ENCODE results near the gene EPHB2. TPM values are rescaled to one million over a fixed set of nuclear protein-coding genes. Genes with fewer than 3 reads are reported as not detected.

EPHB2 gene
- polyA plus RNA-seq, 3 donors: 11.4 to 16.6 (median 14.4) TPM

GRCh38 chr1:22717037-22717760, 6.6 kb downstream of the EPHB2 start:
- no peak for DNase-seq

GRCh38 chr1:22721122-22721873, 10.7 kb downstream of the EPHB2 start:
- DNase-seq: no peak

GRCh38 chr1:22722901-22723550, 12.4 kb downstream of the EPHB2 start:
- no peak for DNase-seq

- no peak for DNase-seq
Observed at GRCh38 chr1:22727873-22728272, 17.2 kb downstream of the EPHB2 start.

GRCh38 chr1:22728751-22729399, 18.2 kb downstream of the EPHB2 start:
- no peak for DNase-seq

- no peak for DNase-seq
Observed at GRCh38 chr1:22729400-22729773, 18.7 kb downstream of the EPHB2 start.

GRCh38 chr1:22729912-22730311, 19.3 kb downstream of the EPHB2 start:
- DNase-seq: no peak

- DNase-seq: no peak
Observed at GRCh38 chr1:22731924-22732720, 21.5 kb downstream of the EPHB2 start.

- DNase-seq: no peak
Observed at GRCh38 chr1:22733643-22734042, 23.0 kb downstream of the EPHB2 start.

- DNase-seq: no peak
Observed at GRCh38 chr1:22736501-22737080, 26.0 kb downstream of the EPHB2 start.

- DNase-seq: no peak
Observed at GRCh38 chr1:22737374-22738068, 26.9 kb downstream of the EPHB2 start.

- DNase-seq: no peak
Observed at GRCh38 chr1:22738069-22738435, 27.4 kb downstream of the EPHB2 start.

GRCh38 chr1:22738522-22738921, 27.9 kb downstream of the EPHB2 start:
- DNase-seq: no peak

GRCh38 chr1:22739648-22740385, 29.2 kb downstream of the EPHB2 start:
- peak; percentile 64 for DNase-seq

GRCh38 chr1:22741118-22741517, 30.5 kb downstream of the EPHB2 start:
- no peak for DNase-seq

GRCh38 chr1:22745669-22746585, 35.3 kb downstream of the EPHB2 start:
- no peak for DNase-seq

GRCh38 chr1:22747021-22747734, 36.5 kb downstream of the EPHB2 start:
- DNase-seq: no peak

GRCh38 chr1:22747735-22748073, 37.1 kb downstream of the EPHB2 start:
- no peak for DNase-seq
